ENCODE results near the gene RABGGTB.
"Not testable (repeated sequence)": the region's sequence is repeated elsewhere in the genome, so short reads cannot be mapped to it uniquely, and the experiment has no call there.

Gene RABGGTB

DNA sequence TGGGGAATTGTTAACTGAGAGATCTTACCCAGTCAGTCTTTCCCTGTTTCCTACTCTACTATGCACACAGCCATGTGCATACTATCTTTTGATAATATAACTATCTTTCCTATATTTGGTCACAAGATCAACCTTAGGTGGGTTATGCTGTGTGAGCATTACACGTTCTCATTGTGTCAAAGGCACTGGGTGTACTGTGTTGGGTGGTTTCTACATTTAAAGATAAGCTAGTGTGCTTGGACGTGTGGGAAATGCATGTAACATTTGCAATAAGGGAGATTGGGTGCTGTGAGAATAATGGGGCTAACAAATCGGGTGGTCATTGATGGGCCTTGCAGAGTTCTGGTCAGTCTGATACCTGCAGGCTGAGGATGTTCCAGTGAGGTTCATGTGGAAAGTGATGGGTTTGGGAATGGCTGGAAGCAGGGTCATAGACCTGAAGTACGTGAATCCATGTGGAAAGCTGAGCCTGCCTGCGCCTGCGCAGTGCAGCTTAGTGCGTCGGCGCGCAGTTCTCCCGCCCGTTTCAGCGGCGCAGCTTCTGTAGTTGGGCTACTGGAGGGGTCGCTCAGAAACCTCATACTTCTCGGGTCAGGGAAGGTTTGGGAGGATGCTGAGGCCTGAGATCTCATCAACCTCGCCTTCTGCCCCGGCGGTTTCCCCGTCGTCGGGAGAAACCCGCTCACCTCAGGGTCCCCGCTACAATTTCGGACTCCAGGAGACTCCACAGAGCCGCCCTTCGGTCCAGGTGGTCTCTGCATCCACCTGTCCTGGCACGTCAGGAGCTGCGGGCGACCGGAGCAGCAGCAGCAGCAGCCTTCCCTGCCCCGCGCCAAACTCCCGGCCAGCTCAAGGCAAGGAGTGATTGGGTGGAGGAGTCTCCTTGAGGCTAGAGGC lies 10.6 kb downstream of the RABGGTB start, which contains the start of gene MSH4:
TSS of gene MSH4 (plus strand) at position 507 of the 897 bp plus-strand sequence. CDS start at position 611, 104 bp downstream.
- DNase-seq: no peak

DNA sequence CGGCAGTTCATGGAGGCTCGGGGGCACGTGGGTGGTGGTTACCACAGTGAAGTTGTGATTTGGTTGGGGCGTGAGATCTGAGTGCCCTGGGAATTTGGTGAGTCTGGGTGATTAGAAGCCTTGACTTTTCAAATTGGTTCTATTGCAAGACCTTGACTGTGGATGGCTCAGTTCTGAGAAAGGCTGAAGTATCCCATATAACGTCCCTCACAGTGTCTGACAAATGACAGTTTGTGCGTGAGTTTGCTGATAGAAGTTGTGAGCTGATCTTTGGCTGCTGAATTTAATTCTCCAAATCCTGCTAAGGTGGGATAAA lies 11.2 kb downstream of the RABGGTB start:
- no peak for DNase-seq

DNA sequence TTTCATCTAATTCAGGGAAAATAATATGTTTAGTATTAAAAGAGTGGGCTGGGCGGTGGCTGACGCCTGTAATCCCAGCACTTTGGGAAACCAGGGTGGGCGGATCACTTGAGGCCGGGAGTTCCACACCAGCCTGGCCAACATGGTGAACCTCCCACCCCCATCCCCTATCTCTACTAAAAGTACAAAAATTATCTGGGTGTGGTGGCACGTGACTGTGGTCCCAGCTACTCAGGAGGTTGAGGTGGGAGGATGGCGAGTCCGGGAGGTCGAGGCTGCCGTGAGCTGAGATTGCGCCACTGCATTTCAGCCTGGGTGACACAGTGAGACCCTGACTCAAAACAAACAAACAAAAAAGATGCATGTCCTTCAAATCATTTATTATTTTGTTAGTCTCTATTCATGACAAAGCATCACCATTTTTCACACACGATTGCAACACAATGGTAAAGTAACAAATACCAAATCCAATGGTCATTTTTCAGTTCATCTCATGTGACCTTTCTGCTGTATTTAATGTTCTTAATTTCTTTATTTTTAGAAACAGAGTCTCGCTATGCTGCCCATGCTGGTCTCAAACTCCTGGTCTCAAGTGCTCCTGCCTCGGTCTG lies 11.7 kb downstream of the RABGGTB start:
- DNase-seq: no peak

DNA sequence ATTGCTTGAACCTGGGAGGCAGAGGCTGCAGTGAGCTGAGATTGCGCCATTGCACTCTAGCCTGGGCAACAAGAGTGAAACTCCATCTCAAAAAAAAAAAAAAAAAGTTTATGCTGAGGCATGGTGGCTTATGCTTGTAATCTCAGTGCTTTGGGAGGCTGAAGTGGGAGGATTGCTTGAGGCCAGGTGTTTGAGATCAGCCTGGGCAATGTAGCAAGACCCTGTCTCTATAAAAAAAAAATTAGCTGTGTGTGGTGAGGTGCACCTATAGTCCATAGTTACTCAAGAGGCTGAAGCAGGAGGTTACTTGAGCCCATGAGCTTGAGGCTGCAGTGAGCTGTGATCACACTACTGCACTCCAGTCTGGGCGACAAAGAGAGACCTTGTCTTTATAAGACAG lies 15.4 kb downstream of the RABGGTB start:
- not testable (repeated sequence) for DNase-seq

DNA sequence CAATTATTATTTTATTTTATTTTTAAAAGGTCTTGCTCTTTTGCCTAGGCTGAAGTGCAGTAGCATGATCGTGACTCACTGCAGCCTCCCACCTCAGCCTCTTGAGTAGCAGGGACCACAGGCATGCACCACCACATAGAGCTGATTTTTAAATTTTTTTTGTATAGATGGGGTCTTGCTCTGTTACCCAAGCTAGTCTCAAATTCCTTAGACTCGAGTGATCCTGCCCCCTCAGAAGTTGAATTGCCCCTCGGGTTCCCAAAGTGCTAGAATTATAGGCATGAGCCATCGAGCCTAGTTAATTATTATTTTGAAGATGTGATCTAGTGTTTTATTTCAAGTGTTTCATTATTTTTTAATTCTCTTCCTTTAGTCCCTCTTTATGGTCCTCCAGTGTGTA lies 22.9 kb downstream of the RABGGTB start:
- DNase-seq: no peak

DNA sequence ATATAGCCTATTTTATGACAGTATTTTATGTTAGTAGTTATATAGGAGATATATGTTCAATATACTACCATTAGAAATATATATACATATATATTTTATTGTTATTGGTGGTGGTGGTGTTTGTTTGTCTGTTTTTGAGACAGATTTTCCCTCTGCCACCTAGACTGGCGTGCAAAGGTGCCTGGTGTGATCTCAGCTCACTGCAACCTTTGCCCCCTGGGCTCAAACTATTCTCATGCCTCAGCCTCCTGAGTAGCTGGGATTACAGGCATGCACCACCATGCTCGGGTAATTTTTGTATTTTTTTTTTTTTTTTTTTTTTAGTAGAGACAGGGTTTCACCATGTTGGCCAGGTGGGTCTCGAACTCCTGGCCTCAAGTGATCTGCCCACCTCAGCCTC lies 24.1 kb downstream of the RABGGTB start:
- not testable (repeated sequence) for DNase-seq

DNA sequence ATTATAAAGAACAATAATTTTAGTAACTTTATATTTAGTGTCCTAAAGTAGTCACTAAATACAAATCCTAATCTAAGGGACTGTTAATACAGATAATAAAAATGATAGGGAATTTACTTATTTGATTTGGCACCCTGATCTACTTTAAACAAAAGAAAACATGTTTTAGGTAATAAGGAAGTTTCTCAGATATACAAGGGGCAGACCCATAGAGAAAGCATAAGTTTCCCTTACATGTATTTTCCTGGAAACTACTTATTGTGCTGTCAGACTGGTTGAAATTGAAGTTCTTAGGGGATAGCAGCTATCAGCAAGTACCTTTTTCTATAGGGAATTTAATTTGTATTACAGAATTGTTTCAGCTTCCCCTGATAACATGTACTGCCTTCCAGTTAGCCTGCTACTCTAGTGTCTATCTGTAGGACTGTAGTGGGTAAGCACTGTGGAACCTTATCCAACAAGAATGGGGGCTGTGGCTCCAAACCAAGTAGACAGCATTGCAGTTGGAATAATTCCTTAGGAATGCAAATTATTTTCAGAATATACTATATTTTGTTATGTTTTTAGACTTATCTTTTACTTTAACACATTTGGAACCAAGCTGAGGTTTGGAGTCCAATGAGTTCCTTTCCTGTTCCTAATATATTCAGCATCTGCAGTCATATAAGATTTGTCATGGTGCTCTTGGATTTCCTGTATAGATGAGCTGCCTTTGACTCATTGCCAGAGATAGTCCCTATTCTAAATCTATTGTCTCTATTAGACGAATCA lies 25.3 kb downstream of the RABGGTB start:
- no peak for DNase-seq

DNA sequence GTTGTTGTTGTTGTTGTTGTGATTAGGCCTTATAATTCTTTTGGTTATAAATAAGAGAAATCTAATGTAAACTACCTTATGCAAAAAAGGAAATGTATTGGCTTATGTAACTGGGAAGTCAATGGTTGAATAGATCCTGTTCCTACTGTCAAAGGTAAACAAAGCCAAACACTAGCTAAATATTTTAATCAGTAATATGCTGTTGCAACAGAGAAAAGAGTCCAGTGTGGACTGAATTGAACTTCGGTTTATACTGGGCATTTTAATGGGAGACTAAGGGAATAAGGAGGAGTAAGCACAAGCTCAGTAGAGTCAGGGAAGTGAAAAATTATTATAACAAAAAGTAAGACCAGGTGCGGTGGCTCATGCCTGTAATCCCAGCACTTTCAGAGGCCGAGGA lies 26.0 kb downstream of the RABGGTB start:
- no peak for DNase-seq

DNA sequence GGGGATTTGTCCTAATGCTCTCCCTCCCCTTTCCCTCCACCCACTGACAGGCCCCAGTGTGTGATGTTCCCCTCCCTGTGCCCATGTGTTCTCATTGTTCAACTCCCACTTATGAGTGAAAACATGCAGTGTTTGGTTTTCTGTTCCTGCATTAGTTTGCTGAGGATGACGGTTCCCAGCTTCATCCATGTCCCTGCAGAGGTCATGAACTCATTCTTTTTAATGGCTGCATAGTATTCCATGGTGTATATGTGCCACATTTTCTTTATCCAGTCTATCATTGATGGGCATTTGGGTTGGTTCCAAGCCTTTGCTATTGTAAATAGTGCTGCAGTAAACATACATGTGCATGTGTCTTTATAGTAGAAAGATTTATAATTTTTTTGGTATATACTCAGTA lies 37.5 kb downstream of the RABGGTB start:
- not testable (repeated sequence) for DNase-seq

DNA sequence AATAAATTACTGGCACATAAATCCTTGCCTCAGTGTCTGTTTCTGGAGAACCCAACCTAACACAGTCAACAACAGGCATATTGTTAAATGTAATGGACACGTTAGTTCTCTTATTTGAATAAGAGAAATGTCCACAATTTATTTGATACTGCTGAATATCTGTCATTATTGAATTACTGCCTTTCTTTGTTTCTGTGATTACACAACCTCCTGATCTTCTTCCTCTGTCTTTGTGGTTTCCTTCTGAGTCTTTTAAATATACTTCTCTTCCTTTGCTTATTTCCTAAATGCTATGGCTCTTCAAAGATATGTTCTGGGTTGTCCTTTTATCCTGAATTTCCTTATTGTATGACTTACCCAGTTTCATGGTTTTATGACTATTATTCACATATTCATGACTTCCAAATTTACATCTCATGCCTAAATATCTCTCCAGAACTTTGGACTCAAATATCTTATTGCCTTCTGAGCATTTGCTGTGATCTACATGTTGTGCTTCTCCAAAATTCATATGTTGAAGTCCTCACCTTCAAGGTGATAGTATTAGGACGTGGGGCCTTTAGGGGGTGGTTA lies 50.6 kb downstream of the RABGGTB start:
- no peak for DNase-seq

DNA sequence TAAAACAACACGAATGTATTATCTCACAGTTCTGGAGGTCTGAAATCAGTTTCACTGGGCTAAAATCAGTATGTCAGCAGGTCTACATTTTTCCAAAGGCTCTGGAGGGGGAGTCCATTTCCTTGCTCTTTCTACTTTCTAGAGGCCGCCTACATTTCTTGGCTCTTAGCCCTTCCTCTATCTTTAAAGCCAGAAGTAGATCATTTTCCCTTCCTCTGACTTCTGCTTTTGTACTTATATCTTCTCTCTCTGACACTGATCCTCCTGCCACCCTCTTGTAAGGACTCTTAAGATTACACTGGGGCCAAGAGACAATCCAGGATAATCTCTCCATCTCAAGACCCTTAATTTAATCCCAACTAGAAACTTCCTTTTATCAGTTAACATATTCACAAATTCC lies 52.0 kb downstream of the RABGGTB start:
- no peak for DNase-seq

DNA sequence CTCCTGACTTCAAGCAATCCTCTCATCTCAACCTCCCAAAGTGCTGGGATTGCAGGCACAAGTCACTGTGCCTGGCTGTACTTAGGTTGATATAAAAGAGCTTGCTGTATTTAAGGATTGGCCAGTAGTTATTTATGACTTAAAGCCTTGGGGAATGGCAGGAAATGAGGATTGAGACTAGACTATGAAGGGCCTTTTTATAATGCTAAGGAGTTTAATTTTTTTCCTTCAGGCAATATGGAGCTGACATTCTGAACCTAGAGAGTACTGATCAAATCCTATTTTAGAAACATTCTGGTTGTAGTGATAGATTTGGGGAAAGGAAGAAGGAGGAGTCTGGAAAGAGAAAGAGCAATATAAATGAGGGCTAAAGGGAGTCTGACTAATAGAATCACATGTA lies 55.4 kb downstream of the RABGGTB start:
- no peak for DNase-seq
